Smooth muscle cell (in vitro differentiated cells): ENCODE measurements around the gene TXNDC15. TPM values are rescaled to one million over a fixed set of nuclear protein-coding genes. Genes with fewer than 3 reads are reported as not detected.

Experiments used
- DNase-seq: peaks from one replicate; lab custom pipeline; 2025; ENCODE audit not compliant: unreplicated experiment; lab: John Stamatoyannopoulos, UW
- H2AFZ ChIP-seq: fragments of 200-600 bp; sonication (generic); 2 replicates; pipeline ENCODE4 v1.6.0; 2016; ENCODE audit warnings: antibody characterized with exemption, low read depth, mild to moderate bottlenecking
- H3F3A ChIP-seq: fragments of 200-600 bp; sonication (generic); 2 replicates; pipeline ENCODE4 v1.6.0; 2017; ENCODE audit warnings: antibody characterized with exemption, low read depth
- H3K27ac ChIP-seq: fragments of 200-600 bp; sonication (generic); 2 replicates; pipeline ENCODE4 v1.5.1; 2016; ENCODE audit warnings: low read depth, mild to moderate bottlenecking
- H3K27me3 ChIP-seq: fragments of 200-600 bp; sonication (generic); 2 replicates; pipeline ENCODE4 v1.6.1; 2016; ENCODE audit warnings: low read depth, mild to moderate bottlenecking
- H3K36me3 ChIP-seq: fragments of 200-600 bp; sonication (generic); 2 replicates; pipeline ENCODE4 v1.5.1; 2016; ENCODE audit warnings: low read depth
- H3K4me1 ChIP-seq: fragments of 200-600 bp; sonication (generic); 2 replicates; pipeline ENCODE4 v1.5.1; 2016; ENCODE audit warnings: low read depth
- H3K4me2 ChIP-seq: fragments of 200-600 bp; sonication (generic); 2 replicates; pipeline ENCODE4 v1.6.0; 2016; ENCODE audit warnings: mild to moderate bottlenecking
- H3K4me3 ChIP-seq: fragments of 200-600 bp; sonication (generic); 2 replicates; pipeline ENCODE4 v1.5.1; 2016; ENCODE audit warnings: mild to moderate bottlenecking
- H3K79me2 ChIP-seq: fragments of 200-600 bp; sonication (generic); 2 replicates; pipeline ENCODE4 v1.6.0; 2016; ENCODE audit warnings: low read depth, mild to moderate bottlenecking
- H3K9ac ChIP-seq: fragments of 200-600 bp; sonication (generic); 2 replicates; pipeline ENCODE4 v1.6.0; 2016; ENCODE audit warnings: low read depth
- H3K9me3 ChIP-seq: fragments of 200-600 bp; sonication (generic); replicated peaks from 2 replicates; pipeline ENCODE4 v1.5.1; 2016; ENCODE audit warnings: low read depth
- H4K20me1 ChIP-seq: fragments of 200-600 bp; sonication (generic); 2 replicates; pipeline ENCODE4 v1.6.0; 2016; ENCODE audit warnings: low read depth
- CTCF ChIP-seq: fragments of 200-600 bp; sonication (generic); IDR thresholded peaks from 2 replicates; pipeline ENCODE4 v1.5.1; 2017; ENCODE audit warnings: borderline replicate concordance, mild to moderate bottlenecking, antibody characterized with exemption; ENCODE audit not compliant: insufficient read depth, poor library complexity, severe bottlenecking
- WGBS: methylation state at CpG from one replicate; pipeline ENCODE4 v1.1.7; 2016; ENCODE audit warnings: low lambda C conversion rate; 5-methylcytosine and 5-hydroxymethylcytosine counted together
- polyA plus RNA-seq: library from polyadenylated mRNA; unstranded; fragments of >200 nt; fragmentation: Nextera tagmentation; extraction: Ambion mirVana; gene quantifications from 2 replicates; pipeline ENCODE4 v1.2.1, GENCODE V29; 2016
- total RNA-seq: library from RNA; depleted of rRNA; stranded (reverse); fragments of >200 nt; gene quantifications from 2 replicates; pipeline ENCODE4 v1.2.3, GENCODE V29; 2014

Gene TXNDC15
- total and polyA plus RNA-seq, 2 experiments from 2014 or later: 70.8 to 118 TPM

- no peak overlapping the region for H3K9ac ChIP-seq
- no peaks in the 10 kb centered on the region for H3K4me1 ChIP-seq
- no peak overlapping the region for H3K4me2 ChIP-seq
- no peak for DNase-seq
- H3K9me3 ChIP-seq: no peaks in the 10 kb centered on the region
- no peaks in the 10 kb centered on the region for H3K36me3 ChIP-seq
- 100% methylated on average over 1 of the region's 1 CpG for WGBS
- H3K79me2 ChIP-seq: peaks cover 30% of the 10 kb centered on the region
- H3K4me3 ChIP-seq: no peak overlapping the region
- no peak for TF ChIP-seq CTCF
- H3F3A ChIP-seq: no peaks in the 10 kb centered on the region
- H3K27ac ChIP-seq: no peak overlapping the region
- H2AFZ ChIP-seq: no peak overlapping the region
- no peaks in the 10 kb centered on the region for H3K27me3 ChIP-seq
- H4K20me1 ChIP-seq: peaks cover 32% of the 10 kb centered on the region
These were observed 17.3 kb downstream of the TXNDC15 start for GRCh38 chr5:134891473-134891872.

GRCh38 chr5:134892282-134892681 lies 18.1 kb downstream of the TXNDC15 start:
- H3K4me3 ChIP-seq: no peak overlapping the region
- H3K79me2 ChIP-seq: peaks cover 26% of the 10 kb centered on the region
- H3K4me1 ChIP-seq: no peaks in the 10 kb centered on the region
- H3K4me2 ChIP-seq: no peak overlapping the region
- H4K20me1 ChIP-seq: peaks cover 24% of the 10 kb centered on the region
- H3K27me3 ChIP-seq: no peaks in the 10 kb centered on the region
- H3K9me3 ChIP-seq: no peaks in the 10 kb centered on the region
- no peak for DNase-seq
- no peak overlapping the region for H2AFZ ChIP-seq
- no peak for TF ChIP-seq CTCF
- H3F3A ChIP-seq: no peaks in the 10 kb centered on the region
- no peaks in the 10 kb centered on the region for H3K36me3 ChIP-seq
- no peak overlapping the region for H3K9ac ChIP-seq
- no peak overlapping the region for H3K27ac ChIP-seq
- WGBS: 98% methylated on average over 3 of the region's 3 CpGs

- H3K4me2 ChIP-seq: no peak overlapping the region
- H3F3A ChIP-seq: no peaks in the 10 kb centered on the region
- no peak overlapping the region for H3K4me3 ChIP-seq
- no peak for DNase-seq
- H4K20me1 ChIP-seq: peaks cover 19% of the 10 kb centered on the region
- no peaks in the 10 kb centered on the region for H3K27me3 ChIP-seq
- H3K79me2 ChIP-seq: peaks cover 25% of the 10 kb centered on the region
- H3K36me3 ChIP-seq: no peaks in the 10 kb centered on the region
- WGBS: 94% methylated on average over 2 of the region's 2 CpGs
- no peak overlapping the region for H3K27ac ChIP-seq
- no peaks in the 10 kb centered on the region for H3K4me1 ChIP-seq
- no peak overlapping the region for H3K9ac ChIP-seq
- no peaks in the 10 kb centered on the region for H3K9me3 ChIP-seq
- H2AFZ ChIP-seq: no peak overlapping the region
- no peak for TF ChIP-seq CTCF
These were observed 18.8 kb downstream of the TXNDC15 start for GRCh38 chr5:134892926-134893325.

GRCh38 chr5:134893748-134894505 lies 19.8 kb downstream of the TXNDC15 start:
- no peaks in the 10 kb centered on the region for H3F3A ChIP-seq
- no peak overlapping the region for H2AFZ ChIP-seq
- no peak overlapping the region for H3K9ac ChIP-seq
- TF ChIP-seq CTCF: no peak
- H3K36me3 ChIP-seq: no peaks in the 10 kb centered on the region
- peaks cover 17% of the 10 kb centered on the region for H4K20me1 ChIP-seq
- H3K4me2 ChIP-seq: no peak overlapping the region
- no peak for DNase-seq
- H3K9me3 ChIP-seq: no peaks in the 10 kb centered on the region
- H3K4me1 ChIP-seq: no peaks in the 10 kb centered on the region
- H3K27me3 ChIP-seq: no peaks in the 10 kb centered on the region
- H3K27ac ChIP-seq: no peak overlapping the region
- peaks cover 16% of the 10 kb centered on the region for H3K79me2 ChIP-seq
- no peak overlapping the region for H3K4me3 ChIP-seq
- 95% methylated on average over 7 of the region's 7 CpGs for WGBS
